Choroid plexus epithelial cell (primary cell): ENCODE measurements around the gene SYTL3.

Experiments used
- DNase-seq: peaks from one replicate; pipeline ENCODE4 v3.0.0-alpha.2; 2010; ENCODE audit warnings: low read depth
- H3K4me3 ChIP-seq: 2 replicates; pipeline ENCODE4 v1.5.1; 2011; ENCODE audit warnings: low read depth, mild to moderate bottlenecking, control low read depth, low read length, moderate library complexity
- CTCF ChIP-seq: conservative IDR thresholded peaks from 2 replicates; pipeline ENCODE4 v1.5.1; 2011; ENCODE audit warnings: low read depth, mild to moderate bottlenecking, control low read depth, inconsistent platforms, low read length, moderate library complexity

Gene SYTL3

GRCh38 chr6:158735009-158735408 lies 85.2 kb downstream of the SYTL3 start:
- no peak overlapping the region for H3K4me3 ChIP-seq
- TF ChIP-seq CTCF, result no peak
- no peak for DNase-seq

GRCh38 chr6:158737082-158737709 lies 87.3 kb downstream of the SYTL3 start:
- H3K4me3 ChIP-seq, result no peak overlapping the region
- no peak for DNase-seq
- TF ChIP-seq CTCF, result no peak

GRCh38 chr6:158737710-158738615 lies 88.1 kb downstream of the SYTL3 start:
- no peak for TF ChIP-seq CTCF
- H3K4me3 ChIP-seq, result no peak overlapping the region
- DNase-seq, result peak; percentile 22

GRCh38 chr6:158739673-158740072 lies 89.8 kb downstream of the SYTL3 start:
- no peak overlapping the region for H3K4me3 ChIP-seq
- TF ChIP-seq CTCF, result no peak
- DNase-seq, result no peak

GRCh38 chr6:158743033-158743651 lies 93.3 kb downstream of the SYTL3 start:
- no peak overlapping the region for H3K4me3 ChIP-seq
- TF ChIP-seq CTCF, result no peak
- no peak for DNase-seq

GRCh38 chr6:158744986-158745430 lies 95.2 kb downstream of the SYTL3 start:
- no peak for DNase-seq
- H3K4me3 ChIP-seq, result no peak overlapping the region
- TF ChIP-seq CTCF, result no peak
